GM23338 (cell line): ENCODE measurements around the gene PLS1. TPM values are rescaled to one million over a fixed set of nuclear protein-coding genes. Genes with fewer than 3 reads are reported as not detected.

Experiments used
- ATAC-seq: fragments of 200-7000 bp; cut with Tn5 transposase; 3 replicates; pipeline ENCODE4 v1.9.1; 2020
- DNase-seq: peaks from one replicate; pipeline ENCODE4 v3.0.0-alpha.2; 2015; ENCODE audit warnings: low spot score
- H2AFZ ChIP-seq: fragments of 200-600 bp; sonication (generic); 2 replicates; pipeline ENCODE4 v1.8.0; 2016; ENCODE audit warnings: antibody characterized with exemption, mild to moderate bottlenecking, moderate library complexity
- H3F3A ChIP-seq: fragments of 200-600 bp; sonication (generic); replicated peaks from 2 replicates; pipeline ENCODE4 v1.8.0; 2017; ENCODE audit warnings: antibody characterized with exemption, mixed run types, low read depth
- H3K27ac ChIP-seq: fragments of 200-600 bp; sonication (generic); 2 replicates; pipeline ENCODE4 v1.6.1; 2016; ENCODE audit warnings: low read depth
- H3K27me3 ChIP-seq: fragments of 200-600 bp; sonication (generic); 2 replicates; pipeline ENCODE4 v1.8.0; 2016; ENCODE audit warnings: mild to moderate bottlenecking, mixed run types, moderate library complexity; ENCODE audit not compliant: insufficient read depth
- H3K36me3 ChIP-seq: fragments of 200-600 bp; sonication (generic); 2 replicates; pipeline ENCODE4 v1.8.0; 2016; ENCODE audit warnings: mild to moderate bottlenecking; ENCODE audit not compliant: insufficient read depth
- H3K4me1 ChIP-seq: fragments of 200-600 bp; sonication (generic); 2 replicates; pipeline ENCODE4 v1.8.0; 2016; ENCODE audit warnings: mild to moderate bottlenecking, moderate library complexity; ENCODE audit not compliant: insufficient read depth
- H3K4me2 ChIP-seq: fragments of 200-600 bp; sonication (generic); 2 replicates; pipeline ENCODE4 v1.7.1; 2017; ENCODE audit warnings: mixed run types
- H3K4me3 ChIP-seq: fragments of 200-600 bp; sonication (generic); 2 replicates; pipeline ENCODE4 v1.6.1; 2016; ENCODE audit warnings: mixed run types
- H3K79me2 ChIP-seq: fragments of 200-600 bp; sonication (generic); replicated peaks from 2 replicates; pipeline ENCODE4 v1.8.0; 2017; ENCODE audit warnings: mild to moderate bottlenecking; ENCODE audit not compliant: insufficient read depth
- H3K9me2 ChIP-seq: fragments of 200-600 bp; sonication (generic); 2 replicates; pipeline ENCODE4 v1.8.0; 2017; ENCODE audit not compliant: insufficient read depth
- H4K20me1 ChIP-seq: fragments of 200-600 bp; sonication (generic); replicated peaks from 2 replicates; pipeline ENCODE4 v1.8.0; 2017; ENCODE audit warnings: mild to moderate bottlenecking; ENCODE audit not compliant: insufficient read depth
- H3K27ac Mint-ChIP-seq: 2 replicates; pipeline ENCODE4 v1.8.0; 2020; ENCODE audit warnings: inconsistent platforms, mild to moderate bottlenecking, moderate library complexity, mixed read lengths
- H3K27me3 Mint-ChIP-seq: 3 replicates; pipeline ENCODE4 v1.8.0; 2022; ENCODE audit warnings: low read depth, mild to moderate bottlenecking, moderate library complexity, mixed read lengths, inconsistent platforms; ENCODE audit not compliant: insufficient read depth, poor library complexity
- H3K36me3 Mint-ChIP-seq: 3 replicates; pipeline ENCODE4 v1.8.0; 2021; ENCODE audit warnings: low read depth, mild to moderate bottlenecking, inconsistent platforms, moderate library complexity, mixed read lengths
- H3K4me1 Mint-ChIP-seq: 3 replicates; pipeline ENCODE4 v1.8.0; 2020; ENCODE audit warnings: mild to moderate bottlenecking, inconsistent platforms, mixed read lengths
- H3K4me3 Mint-ChIP-seq: 3 replicates; pipeline ENCODE4 v1.8.0; 2021; ENCODE audit warnings: moderate library complexity, mild to moderate bottlenecking, inconsistent platforms, mixed read lengths
- H3K9me3 Mint-ChIP-seq: 3 replicates; pipeline ENCODE4 v1.8.0; 2020; ENCODE audit warnings: moderate library complexity, mild to moderate bottlenecking, inconsistent platforms, mixed read lengths
- CREB1 ChIP-seq: fragments of 250-450 bp; sonication (Bioruptor Pico); IDR thresholded peaks from 2 replicates; pipeline ENCODE4 v1.5.0; 2020; ENCODE audit warnings: low read depth, mild to moderate bottlenecking, moderate library complexity
- CTCF ChIP-seq, 2 experiments: fragments of 200-600 bp in 1 of 2; sonication (generic) in 1 of 2; conservative IDR thresholded peaks; 2 replicates each; pipeline versions ENCODE4 v1.5.1 to v1.6.1; 2016 to 2017; ENCODE audit warnings: antibody characterized with exemption in 2 of 2, low read depth in 2 of 2, mild to moderate bottlenecking in 2 of 2, moderate library complexity in 1 of 2
- ETS1 ChIP-seq: IDR thresholded peaks from 2 replicates; pipeline ENCODE4 v1.6.1; 2016; ENCODE audit warnings: antibody characterized with exemption
- EZH2 ChIP-seq: fragments of 200-600 bp; sonication (generic); IDR thresholded peaks from one replicate; pipeline ENCODE4 v1.8.0; 2017; ENCODE audit warnings: antibody characterized with exemption, mild to moderate bottlenecking, low read depth; ENCODE audit not compliant: unreplicated experiment
- EZH2phosphoT487 ChIP-seq: fragments of 200-600 bp; sonication (generic); IDR thresholded peaks from one replicate; pipeline ENCODE4 v1.8.1; 2018; ENCODE audit warnings: antibody characterized with exemption; ENCODE audit not compliant: unreplicated experiment
- NANOG ChIP-seq: IDR thresholded peaks from 2 replicates; pipeline ENCODE4 v1.6.1; 2016; ENCODE audit warnings: antibody characterized with exemption, borderline replicate concordance
- POLR2AphosphoS5 ChIP-seq: IDR thresholded peaks from 2 replicates; pipeline ENCODE4 v1.6.1; 2016; ENCODE audit warnings: antibody characterized with exemption, low read depth
- REST ChIP-seq: IDR thresholded peaks from one replicate; pipeline ENCODE4 v1.6.1; 2018; ENCODE audit warnings: antibody characterized with exemption; ENCODE audit not compliant: unreplicated experiment
- STAT1 ChIP-seq: IDR thresholded peaks from one replicate; pipeline ENCODE4 v1.6.1; 2016; ENCODE audit warnings: antibody characterized with exemption; ENCODE audit not compliant: unreplicated experiment
- ZNF114 ChIP-seq: fragments of 250-450 bp; sonication (Bioruptor Pico); IDR thresholded peaks from 2 replicates; pipeline ENCODE4 v1.5.0; 2020; ENCODE audit warnings: mild to moderate bottlenecking, moderate library complexity
- ZNF462 ChIP-seq: fragments of 250-450 bp; sonication (Bioruptor Pico); IDR thresholded peaks from 2 replicates; pipeline ENCODE4 v1.5.0; 2020; ENCODE audit warnings: mild to moderate bottlenecking, moderate library complexity
- polyA plus RNA-seq: library from polyadenylated mRNA; unstranded; fragments of >200 nt; fragmentation: Nextera tagmentation; extraction: Ambion mirVana; gene quantifications from 2 replicates; pipeline ENCODE4 v1.2.1, GENCODE V29; 2016
- total RNA-seq: library from RNA; depleted of rRNA; stranded (reverse); fragments of >200 nt; shearing (Covaris generic); gene quantifications from 2 replicates; pipeline ENCODE4 v1.2.3, GENCODE V29; 2014

The PLS1 gene
- total and polyA plus RNA-seq, 2 experiments from 2014 or later, result 18.4 to 42.2 TPM

GRCh38 chr3:142716102-142716501 lies 119.9 kb downstream of the PLS1 start (continued):
- TF ChIP-seq CTCF (conservative IDR thresholded peaks at IDR 0.05; ENCODE audit: low read depth in 2 of 2), result no peak
- no peak for TF ChIP-seq ZNF114 (CRISPR knock-in tag)
- TF ChIP-seq REST, result no peak

- Histone ChIP-seq H3K79me2 (peaks cover 29% of the 10 kb centered on the region), H3K36me3 (no peaks in the 10 kb centered on the region), H3K27ac (no peak overlapping the region; the same call in 1 of the 2 replicates), H2AFZ (peak overlapping the region; percentile 93; the same call in 1 of the 2 replicates), H3K4me1 (peaks cover 19% of the 10 kb centered on the region), H3K9me2 (no peaks in the 10 kb centered on the region), H3K4me3 (peak overlapping the region; percentile 85), H4K20me1 (0 out of 2 replicates have a peak, but pooled peaks cover 3% of the 10 kb centered on the region), H3K4me2 (peak overlapping the region; percentile 94), H3F3A (no peaks in the 10 kb centered on the region), H3K27me3 (no peaks in the 10 kb centered on the region)
- no peaks in the 10 kb centered on the region for H3K36me3 Mint-ChIP-seq
- DNase-seq (no peak), ATAC-seq (no peak)
- peaks cover 22% of the 10 kb centered on the region for H3K4me1 Mint-ChIP-seq
- peaks cover 3% of the 10 kb centered on the region for H3K27me3 Mint-ChIP-seq
- peak overlapping the region; percentile 84 for H3K4me3 Mint-ChIP-seq
- no peak overlapping the region for H3K27ac Mint-ChIP-seq
- no peaks in the 10 kb centered on the region; the same call in 2 of the 3 replicates for H3K9me3 Mint-ChIP-seq
- TF ChIP-seq POLR2AphosphoS5 (no peak), CTCF (conservative IDR thresholded peaks at IDR 0.05; ENCODE audit: low read depth in 2 of 2) (no peak), ZNF462 (no peak), NANOG (no peak), EZH2 (no peak), ETS1 (no peak), STAT1 (no peak), CREB1 (no peak), EZH2phosphoT487 (no peak)
Measured at GRCh38 chr3:142723665-142723967, 127.4 kb downstream of the PLS1 start.
